Fibroblast of the conjunctiva (primary cell): ENCODE measurements around the gene TUB.

Experiments used
- DNase-seq: peaks from one replicate; pipeline ENCODE4 v3.0.0-alpha.2; 2010; ENCODE audit warnings: low read depth

TUB gene

GRCh38 chr11:8091721-8092120, 10.7 kb downstream of the TUB start:
- no peak for DNase-seq

GRCh38 chr11:8092587-8093424, 11.8 kb downstream of the TUB start:
- peak; percentile 48 for DNase-seq

- no peak for DNase-seq
Measured at GRCh38 chr11:8093931-8094575, 13.0 kb downstream of the TUB start.

GRCh38 chr11:8094656-8095055, 13.6 kb downstream of the TUB start:
- no peak for DNase-seq

- no peak for DNase-seq
Measured at GRCh38 chr11:8095371-8095770, 14.4 kb downstream of the TUB start.

- DNase-seq = no peak
Measured at GRCh38 chr11:8095806-8096522, 15.0 kb downstream of the TUB start.

GRCh38 chr11:8096575-8096974, 15.6 kb downstream of the TUB start:
- no peak for DNase-seq

GRCh38 chr11:8097062-8097461, 16.1 kb downstream of the TUB start:
- DNase-seq = no peak

- DNase-seq = no peak
Measured at GRCh38 chr11:8097468-8097867, 16.5 kb downstream of the TUB start.

- no peak for DNase-seq
Measured at GRCh38 chr11:8097926-8098325, 16.9 kb downstream of the TUB start.

- no peak for DNase-seq
Measured at GRCh38 chr11:8098361-8098760, 17.4 kb downstream of the TUB start.

GRCh38 chr11:8098879-8099278, 17.9 kb downstream of the TUB start:
- no peak for DNase-seq

GRCh38 chr11:8099291-8099899, 18.4 kb downstream of the TUB start:
- DNase-seq = peak; percentile 77

GRCh38 chr11:8100158-8100557, 19.1 kb downstream of the TUB start:
- no peak for DNase-seq

GRCh38 chr11:8100605-8101004, 19.6 kb downstream of the TUB start:
- no peak for DNase-seq

GRCh38 chr11:8101421-8101820, 20.4 kb downstream of the TUB start:
- no peak for DNase-seq

- no peak for DNase-seq
Measured at GRCh38 chr11:8102296-8102915, 21.4 kb downstream of the TUB start.

- DNase-seq = no peak
Measured at GRCh38 chr11:8102965-8103364, 22.0 kb downstream of the TUB start.

GRCh38 chr11:8103909-8104308, 22.9 kb downstream of the TUB start:
- DNase-seq = no peak

GRCh38 chr11:8105133-8105532, 24.1 kb downstream of the TUB start:
- no peak for DNase-seq

- DNase-seq = no peak
Measured at GRCh38 chr11:8105666-8106065, 24.7 kb downstream of the TUB start.

- DNase-seq = no peak
Measured at GRCh38 chr11:8106679-8107078, 25.7 kb downstream of the TUB start.
